Fibroblast of lung (primary cell): Measurements from ENCODE around the gene FOXL1.

Experiments
- CTCF ChIP-seq, 2 donors: IDR thresholded peaks in 1 of 2; conservative IDR thresholded peaks in 1 of 2; 1 replicate in 1 of 2; 2 replicates in 1 of 2; pipeline ENCODE4 v1.5.1; 2011 to 2012; ENCODE audit warnings: low read length in 2 of 2, control low read depth in 1 of 2, inconsistent platforms in 1 of 2, low read depth in 1 of 2, mild to moderate bottlenecking in 1 of 2
- EZH2 ChIP-seq: IDR thresholded peaks from 2 replicates; pipeline ENCODE4 v1.5.1; 2012; ENCODE audit warnings: low read length, control low read depth, mild to moderate bottlenecking; ENCODE audit errors: missing control alignments

- TF ChIP-seq EZH2 (no peak), CTCF (conservative IDR thresholded peaks at IDR 0.05 in 1 of 2, IDR thresholded peaks at IDR 0.05 in 1 of 2; ENCODE audit: low read depth in 1 of 2, low read length in 2 of 2) (no peak)
These were observed 45.3 kb upstream of the FOXL1 start for GRCh38 chr16:86533076-86533475.
